Skeletal muscle tissue (tissue), 4 donors: ENCODE results near the gene KIAA1614. TPM values are rescaled to one million over a fixed set of nuclear protein-coding genes. Genes with fewer than 3 reads are reported as not detected.

Experiments used
- H3K27ac ChIP-seq: one replicate; pipeline ENCODE4 v1.7.0; 2013; ENCODE audit warnings: mild to moderate bottlenecking, low read depth, low read length, inconsistent platforms
- H3K27me3 ChIP-seq, 3 donors: one replicate each; pipeline ENCODE4 v1.7.0; 2013; ENCODE audit warnings: low read length in 3 of 3; ENCODE audit not compliant: control insufficient read depth in 3 of 3, insufficient read depth in 3 of 3
- H3K36me3 ChIP-seq, 3 donors: one replicate each; pipeline ENCODE4 v1.7.0; 2013; ENCODE audit warnings: low read length in 3 of 3; ENCODE audit not compliant: control insufficient read depth in 3 of 3, insufficient read depth in 3 of 3
- H3K4me1 ChIP-seq, 3 donors: one replicate each; pipeline ENCODE4 v1.7.0; 2013; ENCODE audit warnings: low read length in 3 of 3, mild to moderate bottlenecking in 3 of 3; ENCODE audit not compliant: control insufficient read depth in 3 of 3, insufficient read depth in 3 of 3
- H3K4me3 ChIP-seq, 3 donors: one replicate each; pipeline ENCODE4 v1.7.0; 2013; ENCODE audit warnings: low read length in 3 of 3
- H3K9ac ChIP-seq, 3 donors: one replicate each; pipeline ENCODE4 v1.7.0; 2013; ENCODE audit warnings: low read length in 3 of 3, mild to moderate bottlenecking in 3 of 3, moderate library complexity in 2 of 3, low read depth in 1 of 3
- H3K9me3 ChIP-seq, 3 donors: one replicate each; pipeline ENCODE4 v1.7.0; 2013; ENCODE audit warnings: low read length in 3 of 3; ENCODE audit not compliant: control insufficient read depth in 3 of 3
- total RNA-seq: library from RNA; depleted of rRNA; stranded (reverse); fragments of >200 nt; gene quantifications from one replicate; pipeline ENCODE4 v1.2.3, GENCODE V29; 2014
- donor health status: Osteomylitis.

Gene KIAA1614
- total RNA-seq, 1 donor from 2014 or later: 13.6 TPM

- H3K9me3 ChIP-seq: no peaks in the 10 kb centered on the region
- no peak overlapping the region for H3K9ac ChIP-seq
- no peak overlapping the region for H3K27ac ChIP-seq
- peaks cover 0 to 8% (median 0%) of the 10 kb centered on the region in 3 donors for H3K27me3 ChIP-seq
- H3K4me1 ChIP-seq: no peaks in the 10 kb centered on the region
- peaks cover 0 to 4% (median 2%) of the 10 kb centered on the region in 3 donors for H3K36me3 ChIP-seq
- H3K4me3 ChIP-seq: no peak overlapping the region
Observed at GRCh38 chr1:180939711-180940103, 27.0 kb downstream of the KIAA1614 start.

- H3K27ac ChIP-seq: no peak overlapping the region
- H3K4me3 ChIP-seq: no peak overlapping the region
- H3K4me1 ChIP-seq: no peaks in the 10 kb centered on the region
- no peak overlapping the region for H3K9ac ChIP-seq
- H3K9me3 ChIP-seq: no peaks in the 10 kb centered on the region
- H3K27me3 ChIP-seq: peaks cover 0 to 8% (median 0%) of the 10 kb centered on the region in 3 donors
- peaks cover 0 to 4% (median 3%) of the 10 kb centered on the region in 3 donors for H3K36me3 ChIP-seq
Observed at GRCh38 chr1:180940445-180940844, 27.7 kb downstream of the KIAA1614 start.

GRCh38 chr1:180941518-180942275 lies 29.0 kb downstream of the KIAA1614 start:
- no peak overlapping the region for H3K9ac ChIP-seq
- H3K27ac ChIP-seq: no peak overlapping the region
- H3K4me1 ChIP-seq: no peaks in the 10 kb centered on the region
- peaks cover 0 to 8% (median 0%) of the 10 kb centered on the region in 3 donors for H3K27me3 ChIP-seq
- H3K9me3 ChIP-seq: peaks cover 0 to 2% (median 0%) of the 10 kb centered on the region in 3 donors
- H3K36me3 ChIP-seq: peaks cover 0 to 4% (median 3%) of the 10 kb centered on the region in 3 donors
- no peak overlapping the region for H3K4me3 ChIP-seq

- Histone ChIP-seq H3K36me3 (peaks cover 0 to 10% (median 3%) of the 10 kb centered on the region in 3 donors), H3K27me3 (no peaks in the 10 kb centered on the region), H3K4me3 (no peak overlapping the region), H3K9me3 (peaks cover 0 to 2% (median 0%) of the 10 kb centered on the region in 3 donors), H3K9ac (no peak overlapping the region), H3K4me1 (no peaks in the 10 kb centered on the region), H3K27ac (no peak overlapping the region)
Observed at GRCh38 chr1:180945151-180945550, 32.5 kb downstream of the KIAA1614 start.

- H3K27me3 ChIP-seq: no peaks in the 10 kb centered on the region
- H3K4me3 ChIP-seq: no peak overlapping the region
- H3K36me3 ChIP-seq: peaks cover 0 to 14% (median 6%) of the 10 kb centered on the region in 3 donors
- H3K27ac ChIP-seq: no peak overlapping the region
- no peak overlapping the region for H3K9ac ChIP-seq
- H3K4me1 ChIP-seq: no peaks in the 10 kb centered on the region
- H3K9me3 ChIP-seq: peaks cover 0 to 2% (median 0%) of the 10 kb centered on the region in 3 donors
Observed at GRCh38 chr1:180945551-180945950, 32.9 kb downstream of the KIAA1614 start.

GRCh38 chr1:180946056-180946455 lies 33.4 kb downstream of the KIAA1614 start:
- peaks cover 0 to 15% (median 9%) of the 10 kb centered on the region in 3 donors for H3K36me3 ChIP-seq
- peaks cover 0 to 3% (median 0%) of the 10 kb centered on the region in 3 donors for H3K4me1 ChIP-seq
- H3K9ac ChIP-seq: no peak overlapping the region
- H3K27me3 ChIP-seq: no peaks in the 10 kb centered on the region
- no peak overlapping the region for H3K4me3 ChIP-seq
- no peak overlapping the region for H3K27ac ChIP-seq
- H3K9me3 ChIP-seq: peaks cover 0 to 2% (median 0%) of the 10 kb centered on the region in 3 donors

GRCh38 chr1:180946541-180947498 lies 34.1 kb downstream of the KIAA1614 start:
- Histone ChIP-seq H3K4me1 (peaks cover 0 to 11% (median 5%) of the 10 kb centered on the region in 3 donors), H3K27ac (no peak overlapping the region), H3K36me3 (peaks cover 0 to 15% (median 9%) of the 10 kb centered on the region in 3 donors)

GRCh38 chr1:180947499-180947885 lies 34.8 kb downstream of the KIAA1614 start:
- peaks cover 0 to 2% (median 0%) of the 10 kb centered on the region in 3 donors for H3K9me3 ChIP-seq
- no peaks in the 10 kb centered on the region for H3K27me3 ChIP-seq
- no peak overlapping the region for H3K4me3 ChIP-seq
- H3K36me3 ChIP-seq: peaks cover 0 to 12% (median 9%) of the 10 kb centered on the region in 3 donors
- H3K27ac ChIP-seq: no peak overlapping the region
- H3K4me1 ChIP-seq: peaks cover 0 to 15% (median 9%) of the 10 kb centered on the region in 3 donors
- H3K9ac ChIP-seq: no peak overlapping the region

More at GRCh38 chr1:180946541-180947498, 34.1 kb downstream of the KIAA1614 start:
- no peaks in the 10 kb centered on the region for H3K27me3 ChIP-seq
- H3K9ac ChIP-seq: no peak overlapping the region
- H3K9me3 ChIP-seq: peaks cover 0 to 2% (median 0%) of the 10 kb centered on the region in 3 donors
- no peak overlapping the region for H3K4me3 ChIP-seq

GRCh38 chr1:180947901-180948640 lies 35.4 kb downstream of the KIAA1614 start:
- peaks cover 0 to 2% (median 0%) of the 10 kb centered on the region in 3 donors for H3K9me3 ChIP-seq
- H3K27me3 ChIP-seq: no peaks in the 10 kb centered on the region
- H3K4me3 ChIP-seq: no peak overlapping the region
- no peak overlapping the region for H3K27ac ChIP-seq
- H3K9ac ChIP-seq: no peak overlapping the region
- peaks cover under 1 to 21% (median 13%) of the 10 kb centered on the region in 3 donors for H3K4me1 ChIP-seq
- H3K36me3 ChIP-seq: peaks cover 0 to 11% (median 9%) of the 10 kb centered on the region in 3 donors
